ENCODE results near the gene JMJD1C.

The JMJD1C gene

DNA sequence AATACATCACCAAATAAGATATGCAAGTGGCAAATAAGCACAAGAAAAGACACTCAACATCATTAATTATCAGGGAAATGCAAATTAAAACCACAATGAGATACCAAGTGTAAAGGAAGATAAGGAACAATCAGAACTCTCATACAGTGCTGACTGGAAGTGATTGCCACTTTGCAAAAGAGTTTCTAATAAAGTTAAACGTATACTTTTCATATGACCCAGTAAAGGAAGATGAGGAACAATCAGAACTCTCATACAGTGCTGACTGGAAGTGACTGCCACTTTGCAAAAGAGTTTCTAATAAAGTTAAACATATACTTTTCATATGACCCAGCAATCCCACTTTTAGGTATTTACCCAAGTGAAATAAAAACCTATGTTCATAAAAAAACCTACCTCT lies 12.2 kb upstream of the JMJD1C start:
- FAIRE-seq: no peak

DNA sequence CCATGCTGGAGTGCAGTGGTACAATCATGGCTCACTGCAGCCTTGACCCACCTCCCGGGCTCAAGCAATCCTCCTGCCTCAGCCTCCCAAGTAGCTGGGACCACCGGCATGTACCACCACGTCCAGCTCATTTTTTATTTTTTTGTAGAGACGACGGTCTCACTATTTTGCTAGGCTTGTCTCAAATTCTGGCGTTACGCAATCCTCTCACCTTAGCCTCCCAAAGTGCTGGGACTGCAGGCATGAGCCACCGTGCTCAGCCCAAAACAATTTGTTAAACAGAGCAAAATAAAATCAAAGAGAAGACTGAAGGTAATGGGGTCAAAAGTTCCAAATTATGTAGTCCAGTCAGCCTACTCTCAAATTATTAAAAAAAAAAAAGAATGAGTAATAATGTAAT lies 8.7 kb upstream of the JMJD1C start:
- FAIRE-seq: no peak

DNA sequence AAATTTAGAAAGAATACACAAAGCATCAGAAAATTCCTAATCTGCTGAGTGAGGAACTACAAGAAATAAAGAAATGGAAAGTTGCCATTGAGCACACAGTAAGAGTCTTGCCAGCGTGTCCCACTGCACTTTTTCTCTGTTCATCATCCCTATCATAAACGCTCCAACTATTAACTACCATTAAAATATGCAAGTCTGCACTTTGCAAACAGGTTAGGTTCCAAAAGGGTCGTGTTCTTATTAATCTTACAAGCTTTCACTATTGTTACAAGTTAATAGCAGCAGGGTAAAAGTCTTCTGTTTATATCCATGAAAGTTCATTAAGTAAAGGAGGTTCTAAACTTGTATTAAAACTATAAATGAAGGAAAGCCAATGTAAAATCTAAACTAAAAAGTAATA lies 5.2 kb upstream of the JMJD1C start:
- no peak for FAIRE-seq

DNA sequence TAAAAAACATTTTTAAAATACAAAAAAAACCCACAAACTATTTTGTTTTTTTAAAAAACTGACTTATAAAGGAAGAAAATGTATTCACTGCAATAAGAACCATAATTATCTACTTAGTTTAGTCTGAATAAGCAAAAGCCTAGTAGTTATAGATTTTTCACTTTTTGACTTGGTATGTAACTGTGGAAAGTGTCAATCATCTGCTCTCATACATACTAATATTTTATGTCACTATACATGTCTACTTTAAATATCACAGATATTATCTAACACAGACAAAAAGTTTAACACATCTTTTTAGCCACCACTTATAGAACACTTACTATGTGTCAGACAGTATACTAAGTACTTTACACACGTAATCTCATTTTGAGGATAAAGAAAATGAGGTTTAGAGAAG lies 3.2 kb upstream of the JMJD1C start:
- no peak for FAIRE-seq

DNA sequence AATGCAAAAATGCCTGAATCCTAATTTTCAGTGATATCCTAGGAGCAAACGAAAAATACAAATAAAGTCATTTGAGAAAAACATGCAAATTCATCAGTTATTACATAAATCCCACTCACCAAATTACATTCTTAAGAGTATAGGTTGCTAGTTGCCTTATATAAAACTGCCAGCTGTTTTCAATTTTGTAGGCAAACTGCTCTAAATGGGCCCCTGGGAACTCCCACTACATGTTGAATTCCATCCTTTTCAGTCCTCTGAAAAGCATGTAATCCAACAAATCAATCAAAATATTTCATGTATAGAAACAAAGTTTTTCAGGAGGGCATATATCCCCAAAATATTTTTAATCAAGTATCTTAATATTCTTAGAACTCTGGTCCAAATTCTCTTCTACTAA lies 2.1 kb upstream of the JMJD1C start:
- no peak for FAIRE-seq

DNA sequence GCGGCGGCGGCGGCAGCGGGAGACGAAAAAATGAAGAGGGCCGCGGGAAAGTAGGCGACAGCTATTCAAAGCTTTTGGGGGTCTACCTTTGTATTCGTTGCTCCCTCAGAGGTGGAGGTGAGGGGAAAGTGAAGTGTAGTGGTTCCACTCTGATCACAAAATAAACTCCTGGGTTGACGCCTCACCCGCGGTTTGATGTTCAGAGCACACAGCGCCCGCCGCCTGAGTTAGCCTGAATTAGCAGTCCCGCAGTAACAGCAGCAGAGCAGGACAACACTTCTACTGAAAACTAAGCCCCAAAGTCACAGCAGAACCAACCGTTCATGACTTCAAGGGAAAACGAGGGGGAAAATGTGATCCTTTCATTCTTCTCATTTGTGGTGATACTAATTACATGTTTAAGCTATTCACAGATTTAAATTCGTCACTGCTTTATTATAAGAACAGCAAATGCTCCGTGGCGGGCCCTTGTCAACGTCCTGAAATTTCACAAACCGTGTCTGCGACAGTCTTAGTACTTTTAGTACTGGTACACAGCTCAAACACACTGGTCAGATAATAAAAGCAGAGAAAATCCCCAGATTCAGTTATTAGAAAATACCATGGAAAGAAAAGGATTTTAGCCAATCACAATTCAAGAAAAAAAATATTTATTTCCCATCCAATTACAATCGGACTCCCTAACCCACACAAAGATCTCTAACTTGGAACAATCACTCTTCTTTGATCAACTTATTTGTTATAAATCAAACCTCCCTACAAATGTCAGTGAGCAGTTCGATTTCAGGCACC lies 563 bp upstream of the JMJD1C start:
- FAIRE-seq: no peak

DNA sequence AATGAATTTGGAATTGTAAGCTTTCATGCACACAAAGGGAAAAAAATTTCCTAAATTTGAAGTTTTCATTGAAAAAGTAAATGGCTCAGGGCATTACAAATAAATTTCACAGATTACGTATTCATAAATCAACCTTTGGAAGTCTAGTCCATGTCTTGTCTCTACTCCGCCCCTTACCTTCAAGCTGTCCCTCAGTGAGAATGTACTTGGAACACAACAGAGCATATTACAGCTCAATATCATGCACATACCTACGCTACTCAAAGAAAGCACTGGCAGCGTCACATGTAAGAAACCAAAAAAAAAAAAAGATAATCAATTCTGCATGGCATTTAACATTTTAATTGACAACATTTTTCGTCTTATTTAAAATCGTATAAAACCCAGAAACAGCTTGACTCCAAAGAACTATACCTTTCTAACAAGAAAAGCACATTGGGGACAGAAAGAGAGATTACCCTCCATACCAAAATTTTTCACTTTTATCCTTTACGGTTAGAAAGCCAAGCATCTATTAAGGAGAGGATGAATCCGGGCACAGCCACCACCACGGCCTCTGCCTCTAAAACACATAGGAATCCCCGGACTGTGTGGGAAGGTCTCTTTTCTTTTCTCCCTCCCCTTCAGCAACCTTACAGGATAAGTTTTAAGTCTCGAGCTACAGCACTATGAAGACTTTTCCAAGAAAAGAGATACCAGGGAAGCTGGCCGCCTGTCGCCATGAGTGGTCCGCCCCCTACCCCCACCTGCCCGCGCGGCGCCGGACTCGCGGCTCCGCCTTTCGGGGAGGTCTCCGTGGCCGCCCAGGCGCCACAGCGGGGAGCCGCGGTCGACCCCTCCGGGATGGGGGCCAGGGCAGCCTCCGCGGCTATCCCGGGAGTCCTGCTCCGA lies 1.1 kb downstream of the JMJD1C start:
- no peak for FAIRE-seq

DNA sequence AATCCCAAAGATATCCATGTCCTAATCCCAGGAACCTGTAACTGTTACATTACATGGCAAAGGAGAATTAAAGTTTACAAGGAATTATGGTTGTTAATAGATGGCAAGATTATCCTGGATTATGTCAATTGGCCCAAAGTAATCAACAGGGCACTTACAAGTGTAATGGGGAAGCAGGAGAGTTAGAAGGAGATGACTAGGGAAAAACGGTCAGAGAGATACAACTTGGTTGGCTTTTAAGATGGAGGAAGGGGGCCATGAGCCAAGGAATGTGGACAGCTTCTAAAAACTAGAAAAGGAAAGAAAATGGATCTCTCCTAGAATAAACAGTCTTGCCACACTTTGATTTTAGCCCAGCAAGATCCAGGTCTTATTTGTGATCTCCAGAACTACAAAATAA lies 3.3 kb downstream of the JMJD1C start:
- FAIRE-seq: no peak

DNA sequence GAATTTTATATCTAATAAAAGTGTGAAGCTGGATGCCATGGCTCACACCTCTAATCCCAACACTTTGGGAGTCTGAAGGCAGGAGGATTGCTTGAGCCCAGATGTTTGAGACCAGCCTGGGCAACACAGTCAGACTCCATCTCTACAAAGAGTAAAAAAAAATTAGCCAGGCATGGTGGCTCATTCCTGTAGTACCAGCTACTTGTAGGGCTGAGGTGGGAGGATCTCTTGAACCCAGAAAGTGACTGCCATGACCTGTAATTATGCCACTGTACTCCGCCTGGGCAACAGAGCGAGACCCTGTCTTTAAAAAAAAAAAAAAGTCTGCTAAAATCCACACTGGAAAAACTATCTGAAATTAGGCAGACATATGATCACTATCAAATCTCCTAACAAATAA lies 7.6 kb downstream of the JMJD1C start:
- no peak for FAIRE-seq

DNA sequence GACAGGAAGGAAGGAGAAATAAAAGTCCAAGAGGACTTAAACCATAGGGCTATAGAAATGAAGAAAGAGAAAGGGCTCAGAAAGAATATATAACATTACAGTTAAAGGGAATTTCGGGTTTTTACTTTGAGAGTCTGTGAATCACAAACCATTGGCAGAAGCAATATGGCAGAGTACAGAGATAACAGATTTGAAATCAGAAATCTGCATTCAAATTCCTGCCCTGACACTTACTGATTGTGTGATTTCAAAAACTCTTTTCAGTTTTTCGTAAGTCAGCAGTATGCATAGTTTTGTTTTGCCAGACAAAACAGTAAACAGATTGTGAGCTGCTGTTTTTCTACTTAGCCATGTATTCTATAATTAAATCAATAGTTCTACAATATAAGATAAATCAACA lies 8.2 kb downstream of the JMJD1C start:
- FAIRE-seq: no peak

DNA sequence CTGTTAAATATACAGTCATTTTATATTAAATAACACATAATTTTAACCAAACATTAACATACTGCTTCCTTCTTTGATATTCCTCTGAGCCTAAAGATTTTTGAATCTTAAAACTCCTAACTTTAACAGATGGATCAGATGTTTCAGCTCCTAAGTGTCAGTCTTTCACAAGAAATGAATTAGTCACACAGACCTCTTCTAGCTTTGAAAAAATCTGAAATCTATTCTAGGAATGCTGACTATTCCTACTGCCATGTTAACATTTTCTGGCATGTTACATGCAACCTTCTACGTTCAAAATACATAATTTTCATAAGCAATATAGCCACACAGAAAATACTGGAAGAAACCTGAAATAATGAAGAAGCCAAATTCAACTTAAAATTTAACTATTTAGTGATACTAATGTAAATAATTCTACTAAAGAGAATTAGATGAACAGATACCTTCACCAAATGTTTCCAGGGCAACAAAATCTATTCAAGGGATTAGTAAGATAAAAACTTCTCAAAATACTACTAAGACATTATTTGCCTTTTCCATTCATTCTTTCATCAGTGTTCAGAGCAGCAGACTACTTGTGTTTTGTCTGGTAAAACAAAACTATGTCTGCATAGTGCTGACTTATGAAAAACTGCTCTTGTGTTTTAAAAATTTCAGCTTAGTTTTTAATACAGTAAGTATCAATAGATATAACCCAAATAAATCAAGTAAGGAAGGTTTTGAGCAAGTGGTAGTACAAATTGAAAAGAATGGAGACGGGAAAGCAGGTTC lies 9.2 kb downstream of the JMJD1C start:
- no peak for FAIRE-seq

DNA sequence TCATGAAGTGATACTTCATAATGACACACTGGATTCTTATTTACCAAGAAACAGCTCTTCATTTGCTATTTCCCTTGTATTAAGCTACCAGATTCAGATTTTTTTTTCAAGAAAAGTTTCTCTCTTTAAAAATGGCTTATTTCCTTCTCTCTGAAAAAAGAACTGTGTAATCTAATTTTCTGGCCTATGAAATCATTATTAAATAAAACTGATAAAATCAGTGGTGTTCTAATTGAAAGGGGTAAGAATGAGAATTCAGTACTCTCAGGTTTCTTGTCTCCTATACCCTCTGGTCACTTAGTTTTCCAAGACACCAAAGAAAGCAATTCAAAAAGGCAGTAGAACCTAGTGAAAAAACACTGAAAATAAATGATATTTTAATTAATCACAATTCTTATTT lies 10.3 kb downstream of the JMJD1C start:
- no peak for FAIRE-seq

DNA sequence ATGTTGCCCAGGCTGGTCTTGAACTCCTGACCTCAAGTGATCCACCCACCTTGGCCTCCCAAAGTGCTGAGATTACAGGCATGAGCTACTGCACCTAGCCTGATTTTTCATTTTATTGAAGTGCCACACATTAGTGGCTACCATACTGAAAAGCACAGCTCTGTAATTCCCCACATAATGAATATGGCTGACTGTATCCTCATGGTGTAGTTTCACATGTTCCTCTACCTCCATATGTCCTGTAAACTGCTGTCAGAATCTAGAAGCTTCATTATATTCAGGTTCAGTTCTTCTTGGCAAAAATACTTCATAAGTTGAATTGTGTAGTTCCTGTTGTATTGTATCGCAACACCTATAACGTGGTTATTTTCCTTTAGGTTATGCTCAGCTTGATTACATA lies 11.1 kb downstream of the JMJD1C start:
- no peak for FAIRE-seq

DNA sequence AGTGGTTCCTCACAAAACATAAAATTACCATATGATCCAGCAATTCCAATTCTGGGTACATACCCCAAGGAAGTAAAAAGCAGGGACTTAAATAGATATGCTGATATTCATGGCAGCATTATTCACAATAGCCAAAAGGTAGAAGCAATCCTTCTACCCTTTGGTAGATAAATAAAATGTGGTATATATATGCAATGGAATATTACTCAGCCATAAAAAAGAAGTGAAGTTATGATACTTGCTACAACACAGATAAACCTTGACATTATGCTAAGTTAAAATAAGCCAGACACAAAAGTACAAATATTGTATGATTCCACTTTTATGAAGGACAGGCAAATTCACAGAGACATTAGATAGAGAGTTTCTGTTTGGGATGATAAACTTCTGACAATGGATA lies 13.3 kb downstream of the JMJD1C start:
- FAIRE-seq: no peak

DNA sequence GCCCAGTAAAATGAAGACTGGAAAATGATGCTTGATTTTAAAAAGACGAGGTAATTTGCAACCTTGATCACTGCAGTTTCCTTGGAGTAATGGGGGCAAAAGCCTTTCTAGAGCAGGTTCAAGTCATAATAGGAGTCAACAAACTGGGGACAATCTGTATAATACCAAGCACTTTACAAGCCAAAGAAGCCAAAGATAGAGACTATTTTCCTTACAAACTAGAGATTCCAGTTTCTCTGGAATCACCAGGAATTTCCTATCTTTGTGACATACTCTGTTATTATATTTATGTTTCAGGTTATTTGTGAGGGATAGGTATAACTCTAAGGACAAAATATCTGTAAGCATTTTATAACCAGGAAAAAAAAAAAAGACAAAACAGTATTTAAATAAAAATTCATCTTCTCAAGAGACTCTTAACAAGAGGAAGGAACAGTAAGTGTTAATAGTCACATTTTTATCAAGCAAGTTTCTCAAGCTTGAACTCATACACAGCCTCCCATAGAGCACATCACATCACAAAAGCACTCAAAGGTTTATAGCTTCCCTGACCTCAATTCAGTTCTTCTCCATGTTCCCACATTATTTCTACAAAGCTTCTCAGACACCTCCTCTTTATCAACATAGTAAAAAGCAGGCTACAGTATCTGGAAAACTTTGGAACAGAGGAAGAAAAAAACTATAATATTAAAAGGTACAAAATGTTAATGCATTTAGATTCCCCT lies 18.9 kb downstream of the JMJD1C start:
- no peak for FAIRE-seq

DNA sequence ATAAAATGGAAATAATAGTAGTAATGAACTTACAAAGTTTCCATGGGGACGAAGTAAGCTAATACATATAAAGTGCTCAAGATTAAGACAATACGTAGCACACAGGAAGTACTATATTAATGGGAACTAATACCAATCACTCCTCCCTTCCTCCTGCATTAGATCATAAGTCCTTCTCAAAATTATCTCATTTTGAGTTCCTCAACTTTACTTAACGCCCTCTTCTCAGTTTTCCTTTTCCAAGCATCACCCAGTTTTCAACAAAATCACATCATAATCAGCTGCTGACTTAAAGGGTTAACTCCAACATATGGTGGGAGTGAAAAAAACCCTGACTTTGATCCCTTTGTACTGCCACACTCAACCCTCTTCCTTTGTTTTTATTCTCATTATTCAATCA lies 24.4 kb downstream of the JMJD1C start:
- FAIRE-seq: no peak

DNA sequence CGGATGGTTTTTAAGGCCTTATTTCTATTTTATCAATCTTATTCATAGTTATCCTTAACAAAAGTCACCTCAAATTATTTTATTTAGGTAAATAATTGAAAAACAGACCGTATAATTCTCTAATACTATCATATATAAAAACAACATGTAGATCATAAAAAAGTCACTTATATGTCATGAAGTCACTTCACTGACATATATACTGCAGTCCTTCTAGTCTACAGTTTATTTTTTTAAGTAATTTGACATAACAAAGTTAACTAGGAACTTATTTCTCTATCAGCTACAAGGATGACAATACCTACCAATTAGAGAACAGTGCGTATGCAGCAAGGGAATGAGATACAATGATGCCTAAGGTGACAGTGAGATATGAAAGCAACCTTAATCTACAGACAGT lies 26.2 kb downstream of the JMJD1C start:
- no peak for FAIRE-seq

DNA sequence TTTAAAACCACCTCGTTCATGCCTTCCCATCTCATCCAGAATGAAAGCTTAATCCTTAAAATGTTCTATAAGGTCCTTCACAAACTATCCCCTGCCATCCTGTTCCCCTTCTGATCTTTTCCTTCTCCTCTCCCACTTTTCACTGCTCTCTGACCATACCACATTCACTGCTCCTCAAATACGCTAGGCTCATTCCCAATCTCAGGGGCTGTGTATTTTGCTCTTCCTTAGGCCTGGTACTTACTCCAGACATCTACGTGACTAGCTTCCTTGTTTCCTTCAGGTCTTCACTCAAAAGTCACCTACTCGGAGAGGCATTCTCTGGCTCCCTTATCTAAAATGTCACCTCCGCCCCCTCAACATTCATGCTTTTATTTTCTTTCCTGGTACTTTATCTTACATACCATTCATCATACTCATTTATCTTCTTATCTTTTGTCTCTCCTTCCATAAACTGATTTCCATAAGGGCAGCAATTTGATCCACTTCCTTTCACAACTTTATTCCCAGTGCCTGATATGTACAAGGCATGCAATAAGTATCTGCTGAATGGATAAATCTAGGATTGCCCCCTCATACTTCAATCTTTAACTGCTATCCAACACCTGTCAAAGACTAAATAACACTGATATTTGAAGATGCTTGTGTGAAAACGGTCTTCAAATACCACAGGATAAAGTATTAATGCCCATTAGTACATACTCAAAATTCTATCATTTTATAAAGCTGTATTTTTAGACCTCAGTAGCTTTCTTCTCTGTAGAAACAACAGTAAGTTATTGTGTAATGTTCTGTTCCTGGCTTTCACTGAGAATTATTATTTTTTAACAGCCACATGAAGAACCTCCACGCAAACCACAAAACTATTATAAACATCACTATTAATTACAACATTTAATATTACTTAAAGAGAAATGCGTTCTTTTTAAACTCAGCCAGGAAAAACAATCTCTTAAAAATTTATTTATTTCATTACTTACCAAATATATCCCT lies 27.0 kb downstream of the JMJD1C start:
- no peak for FAIRE-seq

DNA sequence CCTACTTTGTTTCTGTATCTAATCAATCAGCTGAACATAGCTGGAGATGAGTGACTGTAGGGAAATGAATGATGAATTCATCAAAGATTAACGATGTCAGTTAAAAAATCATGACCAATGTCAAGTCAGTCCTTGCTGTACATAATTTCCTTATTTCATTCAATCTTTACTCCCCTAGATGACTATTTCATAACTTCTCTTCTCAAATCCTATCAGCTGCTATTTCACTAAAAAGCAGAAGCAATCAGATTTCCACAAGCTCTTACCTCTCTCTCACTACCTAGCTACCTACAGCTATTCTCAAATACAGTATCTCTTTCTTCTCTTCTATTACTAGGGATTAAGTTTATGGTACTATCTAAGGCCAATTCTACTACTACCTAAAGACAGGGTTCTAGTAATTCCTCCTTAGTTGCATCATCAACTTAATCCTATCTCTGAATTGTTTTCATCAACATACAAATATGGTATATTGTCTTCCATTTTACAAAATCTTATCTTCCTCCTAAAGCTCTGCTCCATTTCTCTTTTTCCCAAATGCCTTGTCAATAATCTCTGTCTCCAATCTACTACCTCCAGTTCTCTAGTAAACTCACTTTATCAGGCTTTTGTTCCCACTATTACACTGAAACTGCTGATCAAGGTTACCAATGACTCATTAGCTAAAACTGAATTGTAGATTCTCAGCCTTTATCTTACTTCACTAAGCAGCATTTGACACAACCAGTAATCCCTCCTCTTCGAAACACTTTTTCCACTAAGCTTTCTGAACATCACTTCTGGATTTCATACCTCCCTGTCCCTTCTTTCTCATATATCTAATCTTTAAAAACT lies 28.4 kb downstream of the JMJD1C start:
- FAIRE-seq: no peak

DNA sequence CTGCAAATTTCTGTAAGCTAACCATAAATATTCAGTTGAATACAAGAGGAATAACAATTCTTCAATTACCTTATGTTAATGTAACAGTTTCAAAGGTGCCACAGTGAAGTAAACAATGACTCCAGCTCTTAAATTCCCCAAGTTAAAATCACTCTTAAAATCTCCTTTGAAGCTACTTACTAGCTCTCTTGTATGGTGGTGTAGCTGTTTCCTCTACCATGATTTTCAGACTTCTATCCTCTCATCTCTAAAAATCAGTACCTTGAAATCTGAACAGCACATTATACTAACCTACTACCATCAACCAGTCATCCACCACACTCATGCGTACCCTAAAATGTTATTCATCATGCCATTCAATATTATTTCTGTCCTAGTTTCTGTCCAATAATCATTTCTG lies 29.6 kb downstream of the JMJD1C start:
- FAIRE-seq: no peak

All from TTC549 (cell line).